Measurements from ENCODE around the gene PLGRKT.
A peak's percentile ranks its signal among the peaks of the same experiment; 100 is the strongest.

PLGRKT gene

GRCh38 chr9:5453004-5453403 is 15.3 kb upstream of the PLGRKT start:
- 98 to 100% methylated on average over 2 of the region's 2 CpGs for WGBS, 2 experiments
- no peak overlapping the region for H3K4me3 ChIP-seq (ENCODE audit: insufficient read depth, low read depth, low read length)
- peaks cover 8% of the 10 kb centered on the region for H3K27me3 ChIP-seq (ENCODE audit: control insufficient read depth, insufficient read depth, low read length, poor library complexity, severe bottlenecking)

GRCh38 chr9:5452286-5452609 is 14.5 kb upstream of the PLGRKT start:
- Histone ChIP-seq H3K4me1 (ENCODE audit: control insufficient read depth, insufficient read depth, low read length) (no peaks in the 10 kb centered on the region), H3K36me3 (ENCODE audit: control insufficient read depth, insufficient read depth, low read length) (no peaks in the 10 kb centered on the region), H3K4me3 (ENCODE audit: insufficient read depth, low read depth, low read length) (no peak overlapping the region), H3K9me3 (ENCODE audit: control insufficient read depth, low read length) (no peaks in the 10 kb centered on the region), H3K27ac (ENCODE audit: insufficient read depth, low read depth, low read length, poor library complexity, severe bottlenecking) (no peak overlapping the region), H3K27me3 (ENCODE audit: control insufficient read depth, insufficient read depth, low read length, poor library complexity, severe bottlenecking) (peaks cover 8% of the 10 kb centered on the region)
- 79% methylated on average over 1 of the region's 1 CpG; no CpG with 5 or more reads in 1 of the 2 experiments for WGBS, 2 experiments

More at GRCh38 chr9:5453004-5453403, 15.3 kb upstream of the PLGRKT start:
- Histone ChIP-seq H3K9me3 (ENCODE audit: control insufficient read depth, low read length) (no peaks in the 10 kb centered on the region), H3K4me1 (ENCODE audit: control insufficient read depth, insufficient read depth, low read length) (no peaks in the 10 kb centered on the region), H3K27ac (ENCODE audit: insufficient read depth, low read depth, low read length, poor library complexity, severe bottlenecking) (no peak overlapping the region), H3K36me3 (ENCODE audit: control insufficient read depth, insufficient read depth, low read length) (no peaks in the 10 kb centered on the region)

- no peaks in the 10 kb centered on the region for H3K36me3 ChIP-seq (ENCODE audit: control insufficient read depth, insufficient read depth, low read length)
- WGBS, 2 experiments = 13 to 14% methylated on average over 34 of the region's 36 CpGs
- no peaks in the 10 kb centered on the region for H3K9me3 ChIP-seq (ENCODE audit: control insufficient read depth, low read length)
- H3K27ac ChIP-seq (ENCODE audit: insufficient read depth, low read depth, low read length, poor library complexity, severe bottlenecking) = no peak within 1 kb of the TSS
- no peaks in the 10 kb centered on the region for H3K4me1 ChIP-seq (ENCODE audit: control insufficient read depth, insufficient read depth, low read length)
- peaks cover 8% of the 10 kb centered on the region for H3K27me3 ChIP-seq (ENCODE audit: control insufficient read depth, insufficient read depth, low read length, poor library complexity, severe bottlenecking)
- H3K4me3 ChIP-seq (ENCODE audit: insufficient read depth, low read depth, low read length) = peak within 1 kb of the TSS; percentile 2
Measured at GRCh38 chr9:5450359-5451091, 12.8 kb upstream of the PLGRKT start, which contains the start of gene CD274. TSS of gene CD274 (plus strand) at chr9:5450542. CDS start at chr9:5456114, 5,572 bp downstream.

- H3K4me1 ChIP-seq (ENCODE audit: control insufficient read depth, insufficient read depth, low read length) = no peaks in the 10 kb centered on the region
- H3K9me3 ChIP-seq (ENCODE audit: control insufficient read depth, low read length) = no peaks in the 10 kb centered on the region
- H3K27ac ChIP-seq (ENCODE audit: insufficient read depth, low read depth, low read length, poor library complexity, severe bottlenecking) = no peak overlapping the region
- H3K36me3 ChIP-seq (ENCODE audit: control insufficient read depth, insufficient read depth, low read length) = no peaks in the 10 kb centered on the region
- H3K27me3 ChIP-seq (ENCODE audit: control insufficient read depth, insufficient read depth, low read length, poor library complexity, severe bottlenecking) = peaks cover 8% of the 10 kb centered on the region
- 87 to 92% methylated on average over 12 to 15 of the region's 15 CpGs for WGBS, 2 experiments
- H3K4me3 ChIP-seq (ENCODE audit: insufficient read depth, low read depth, low read length) = no peak overlapping the region
Measured at GRCh38 chr9:5449521-5450358, 12.0 kb upstream of the PLGRKT start.

- WGBS, 2 experiments = 85 to 92% methylated on average over 4 to 5 of the region's 5 CpGs
- H3K36me3 ChIP-seq (ENCODE audit: control insufficient read depth, insufficient read depth, low read length) = no peaks in the 10 kb centered on the region
- no peaks in the 10 kb centered on the region for H3K9me3 ChIP-seq (ENCODE audit: control insufficient read depth, low read length)
- no peaks in the 10 kb centered on the region for H3K4me1 ChIP-seq (ENCODE audit: control insufficient read depth, insufficient read depth, low read length)
- H3K27me3 ChIP-seq (ENCODE audit: control insufficient read depth, insufficient read depth, low read length, poor library complexity, severe bottlenecking) = peaks cover 8% of the 10 kb centered on the region
- H3K4me3 ChIP-seq (ENCODE audit: insufficient read depth, low read depth, low read length) = no peak overlapping the region
- no peak overlapping the region for H3K27ac ChIP-seq (ENCODE audit: insufficient read depth, low read depth, low read length, poor library complexity, severe bottlenecking)
Measured at GRCh38 chr9:5448461-5449435, 11.0 kb upstream of the PLGRKT start.

- Histone ChIP-seq H3K4me1 (ENCODE audit: control insufficient read depth, insufficient read depth, low read length) (no peaks in the 10 kb centered on the region), H3K27ac (ENCODE audit: insufficient read depth, low read depth, low read length, poor library complexity, severe bottlenecking) (no peak overlapping the region), H3K27me3 (ENCODE audit: control insufficient read depth, insufficient read depth, low read length, poor library complexity, severe bottlenecking) (peaks cover 8% of the 10 kb centered on the region), H3K4me3 (ENCODE audit: insufficient read depth, low read depth, low read length) (no peak overlapping the region), H3K36me3 (ENCODE audit: control insufficient read depth, insufficient read depth, low read length) (no peaks in the 10 kb centered on the region), H3K9me3 (ENCODE audit: control insufficient read depth, low read length) (no peaks in the 10 kb centered on the region)
- 94 to 100% methylated on average over 1 to 2 of the region's 2 CpGs for WGBS, 2 experiments
Measured at GRCh38 chr9:5448016-5448415, 10.3 kb upstream of the PLGRKT start.

GRCh38 chr9:5447337-5447736 is 9.6 kb upstream of the PLGRKT start:
- no peaks in the 10 kb centered on the region for H3K9me3 ChIP-seq (ENCODE audit: control insufficient read depth, low read length)
- H3K36me3 ChIP-seq (ENCODE audit: control insufficient read depth, insufficient read depth, low read length) = no peaks in the 10 kb centered on the region
- H3K27me3 ChIP-seq (ENCODE audit: control insufficient read depth, insufficient read depth, low read length, poor library complexity, severe bottlenecking) = peaks cover 8% of the 10 kb centered on the region
- 80 to 85% methylated on average over 3 of the region's 3 CpGs for WGBS, 2 experiments
- no peak overlapping the region for H3K4me3 ChIP-seq (ENCODE audit: insufficient read depth, low read depth, low read length)
- no peaks in the 10 kb centered on the region for H3K4me1 ChIP-seq (ENCODE audit: control insufficient read depth, insufficient read depth, low read length)
- no peak overlapping the region for H3K27ac ChIP-seq (ENCODE audit: insufficient read depth, low read depth, low read length, poor library complexity, severe bottlenecking)

- Histone ChIP-seq H3K36me3 (ENCODE audit: control insufficient read depth, insufficient read depth, low read length) (no peaks in the 10 kb centered on the region), H3K27me3 (ENCODE audit: control insufficient read depth, insufficient read depth, low read length, poor library complexity, severe bottlenecking) (peaks cover 8% of the 10 kb centered on the region), H3K27ac (ENCODE audit: insufficient read depth, low read depth, low read length, poor library complexity, severe bottlenecking) (no peak overlapping the region), H3K4me1 (ENCODE audit: control insufficient read depth, insufficient read depth, low read length) (no peaks in the 10 kb centered on the region), H3K9me3 (ENCODE audit: control insufficient read depth, low read length) (no peaks in the 10 kb centered on the region), H3K4me3 (ENCODE audit: insufficient read depth, low read depth, low read length) (no peak overlapping the region)
- 86 to 87% methylated on average over 2 to 3 of the region's 3 CpGs for WGBS, 2 experiments
Measured at GRCh38 chr9:5446451-5447236, 8.9 kb upstream of the PLGRKT start.

- Histone ChIP-seq H3K27ac (ENCODE audit: insufficient read depth, low read depth, low read length, poor library complexity, severe bottlenecking) (no peak overlapping the region), H3K4me3 (ENCODE audit: insufficient read depth, low read depth, low read length) (no peak overlapping the region), H3K27me3 (ENCODE audit: control insufficient read depth, insufficient read depth, low read length, poor library complexity, severe bottlenecking) (peaks cover 8% of the 10 kb centered on the region), H3K9me3 (ENCODE audit: control insufficient read depth, low read length) (no peaks in the 10 kb centered on the region), H3K4me1 (ENCODE audit: control insufficient read depth, insufficient read depth, low read length) (no peaks in the 10 kb centered on the region), H3K36me3 (ENCODE audit: control insufficient read depth, insufficient read depth, low read length) (no peaks in the 10 kb centered on the region)
Measured at GRCh38 chr9:5445886-5446285, 8.2 kb upstream of the PLGRKT start.

Data from ectodermal cell (in vitro differentiated cells).